ENCODE data around the gene ADGRA1.

The ADGRA1 gene

DNA sequence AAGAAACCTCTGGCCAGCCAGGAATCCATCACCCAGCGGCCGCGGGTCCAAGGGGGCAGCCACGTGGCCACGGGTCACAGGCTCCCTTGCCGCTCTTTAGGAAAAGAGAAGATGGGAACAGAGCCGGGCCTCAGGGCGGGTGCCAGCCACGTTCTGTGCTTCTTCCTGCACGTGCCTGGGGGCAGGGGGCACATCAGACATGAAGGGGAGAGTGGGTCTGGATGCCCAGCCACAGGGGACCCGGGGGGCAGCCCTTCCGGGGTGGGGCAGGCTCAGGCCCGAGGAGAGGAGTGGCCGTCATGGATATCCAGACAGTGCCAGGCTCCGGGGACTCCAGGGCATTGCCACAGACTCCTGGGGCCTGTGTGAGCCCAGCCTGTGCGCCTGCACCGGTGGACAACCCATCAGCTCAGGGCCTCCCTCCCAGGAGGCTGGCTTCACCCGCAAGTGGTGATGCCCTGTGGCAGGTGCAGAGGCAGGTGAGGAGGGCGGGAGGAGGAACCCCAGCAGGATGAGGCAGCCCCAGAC is 31.0 kb upstream of the ADGRA1 start:
- H3K9ac ChIP-seq (ENCODE audit: low read length in 2 of 2), result no peak overlapping the region

DNA sequence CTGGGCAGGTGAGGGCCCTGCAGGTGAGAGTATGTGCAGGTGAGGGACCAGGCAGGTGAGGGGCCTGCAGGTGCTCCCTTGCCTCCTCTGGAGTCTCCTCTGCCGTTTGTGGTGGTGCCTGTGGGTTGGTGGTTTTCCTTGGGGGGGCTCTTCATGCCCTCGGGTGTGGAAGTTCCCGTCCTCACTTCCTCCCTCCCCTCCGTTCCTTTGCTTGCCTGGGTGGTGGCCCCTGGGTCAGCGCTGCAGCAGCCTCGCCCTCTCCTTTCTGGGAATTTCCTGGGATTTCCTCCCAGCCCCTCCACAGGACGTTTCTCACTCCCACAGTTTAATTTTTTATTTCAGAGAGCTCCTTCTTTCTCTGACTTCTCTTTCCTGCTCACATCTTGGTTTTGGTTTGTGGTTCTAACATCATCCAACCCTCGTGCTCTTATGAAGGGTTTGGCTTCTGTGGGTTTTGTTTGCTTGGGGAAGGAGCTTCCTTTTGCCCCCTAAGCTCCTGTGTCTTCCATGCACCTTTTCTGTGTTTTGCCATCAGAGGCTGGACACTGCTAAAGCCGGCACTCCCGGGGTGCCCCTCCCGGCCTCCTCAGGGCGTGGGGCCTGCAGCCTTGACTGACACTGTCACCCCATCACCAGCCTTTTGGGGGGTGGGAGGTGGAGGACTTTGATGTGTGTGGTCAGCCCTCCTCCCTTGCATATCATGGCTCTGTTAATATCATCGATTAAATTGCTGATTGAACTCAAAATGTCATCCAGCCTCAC is 29.2 kb upstream of the ADGRA1 start:
- no peak overlapping the region for H3K9ac ChIP-seq (ENCODE audit: low read length in 2 of 2)
- peaks cover 4 to 5% of the 10 kb centered on the region in 2 donors for H3K27me3 ChIP-seq (ENCODE audit: control insufficient read depth in 1 of 2, insufficient read depth in 2 of 2, low read length in 2 of 2)
- H3K36me3 ChIP-seq (ENCODE audit: control insufficient read depth in 2 of 2, insufficient read depth in 2 of 2, low read length in 2 of 2), result no peaks in the 10 kb centered on the region
- no peak overlapping the region for H3K4me3 ChIP-seq (ENCODE audit: low read length in 2 of 2)
- H3K27ac ChIP-seq (ENCODE audit: low read length), result no peak overlapping the region
- no peaks in the 10 kb centered on the region for H3K4me1 ChIP-seq (ENCODE audit: control insufficient read depth, insufficient read depth, low read length)
- no peaks in the 10 kb centered on the region for H3K9me3 ChIP-seq (ENCODE audit: control insufficient read depth in 2 of 2, low read length in 2 of 2)

More for the DNA sequence above, 31.0 kb upstream of the ADGRA1 start:
- Histone ChIP-seq H3K4me3 (ENCODE audit: low read length in 2 of 2) (no peak overlapping the region), H3K9me3 (ENCODE audit: control insufficient read depth in 2 of 2, low read length in 2 of 2) (no peaks in the 10 kb centered on the region), H3K4me1 (ENCODE audit: control insufficient read depth, insufficient read depth, low read length) (no peaks in the 10 kb centered on the region), H3K36me3 (ENCODE audit: control insufficient read depth in 2 of 2, insufficient read depth in 2 of 2, low read length in 2 of 2) (no peaks in the 10 kb centered on the region), H3K27me3 (ENCODE audit: control insufficient read depth in 1 of 2, insufficient read depth in 2 of 2, low read length in 2 of 2) (peaks cover 5 to 7% of the 10 kb centered on the region in 2 donors), H3K27ac (ENCODE audit: low read length) (no peak overlapping the region)

- H3K27ac ChIP-seq (ENCODE audit: low read length), result no peak overlapping the region
- H3K4me3 ChIP-seq (ENCODE audit: low read length in 2 of 2), result no peak overlapping the region
- peaks cover 4 to 5% of the 10 kb centered on the region in 2 donors for H3K27me3 ChIP-seq (ENCODE audit: control insufficient read depth in 1 of 2, insufficient read depth in 2 of 2, low read length in 2 of 2)
- H3K9me3 ChIP-seq (ENCODE audit: control insufficient read depth in 2 of 2, low read length in 2 of 2), result no peaks in the 10 kb centered on the region
- H3K36me3 ChIP-seq (ENCODE audit: control insufficient read depth in 2 of 2, insufficient read depth in 2 of 2, low read length in 2 of 2), result no peaks in the 10 kb centered on the region
- H3K9ac ChIP-seq (ENCODE audit: low read length in 2 of 2), result no peak overlapping the region
- no peaks in the 10 kb centered on the region for H3K4me1 ChIP-seq (ENCODE audit: control insufficient read depth, insufficient read depth, low read length)
Observed at GRCh38 chr10:133059093-133059470, 28.6 kb upstream of the ADGRA1 start.

DNA sequence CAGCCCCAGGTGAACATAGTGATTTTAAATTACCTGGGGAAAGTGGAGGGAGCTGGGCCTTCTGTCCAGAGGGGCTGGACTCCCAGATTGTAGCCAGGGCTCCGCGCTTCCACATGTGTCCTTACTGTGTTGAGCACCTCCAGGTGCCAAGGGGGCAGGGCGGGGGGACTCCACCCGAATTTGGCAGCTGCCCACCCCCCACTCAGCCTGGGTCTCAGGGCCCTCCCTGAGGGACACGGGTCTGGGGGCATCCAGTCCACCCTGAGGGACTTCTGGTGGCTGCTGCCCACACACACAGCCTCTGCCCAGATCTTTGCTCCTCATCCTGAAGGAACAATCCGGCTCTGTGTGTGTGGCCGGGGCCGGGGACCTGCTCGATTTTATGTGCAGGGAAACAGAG is 28.2 kb upstream of the ADGRA1 start:
- H3K27me3 ChIP-seq (ENCODE audit: control insufficient read depth in 1 of 2, insufficient read depth in 2 of 2, low read length in 2 of 2), result peaks cover 4 to 5% of the 10 kb centered on the region in 2 donors
- H3K4me1 ChIP-seq (ENCODE audit: control insufficient read depth, insufficient read depth, low read length), result no peaks in the 10 kb centered on the region
- no peak overlapping the region for H3K4me3 ChIP-seq (ENCODE audit: low read length in 2 of 2)
- H3K9ac ChIP-seq (ENCODE audit: low read length in 2 of 2), result no peak overlapping the region
- no peaks in the 10 kb centered on the region for H3K9me3 ChIP-seq (ENCODE audit: control insufficient read depth in 2 of 2, low read length in 2 of 2)
- H3K27ac ChIP-seq (ENCODE audit: low read length), result no peak overlapping the region
- H3K36me3 ChIP-seq (ENCODE audit: control insufficient read depth in 2 of 2, insufficient read depth in 2 of 2, low read length in 2 of 2), result no peaks in the 10 kb centered on the region

DNA sequence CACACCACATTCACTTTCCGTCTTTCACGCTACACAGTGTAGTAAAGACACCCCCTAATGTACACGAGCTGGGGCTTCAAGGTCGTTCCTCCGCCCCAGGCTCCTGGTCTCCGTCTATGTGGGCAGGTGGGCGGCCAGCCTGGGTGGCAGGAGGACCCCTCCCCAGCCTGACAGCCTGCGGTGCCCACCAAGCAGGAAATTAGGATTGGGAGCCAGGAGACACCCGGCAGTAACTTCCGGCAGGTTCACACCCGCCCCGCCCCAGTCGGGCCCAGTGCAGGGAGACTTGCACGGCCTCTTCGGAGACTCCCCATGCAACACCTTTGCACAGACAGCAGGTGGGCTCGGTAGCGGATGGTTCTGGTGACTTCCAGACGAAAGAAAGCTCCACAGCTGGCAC is 27.7 kb upstream of the ADGRA1 start:
- H3K36me3 ChIP-seq (ENCODE audit: control insufficient read depth in 2 of 2, insufficient read depth in 2 of 2, low read length in 2 of 2), result no peaks in the 10 kb centered on the region
- H3K27ac ChIP-seq (ENCODE audit: low read length), result no peak overlapping the region
- no peak overlapping the region for H3K9ac ChIP-seq (ENCODE audit: low read length in 2 of 2)
- no peak overlapping the region for H3K4me3 ChIP-seq (ENCODE audit: low read length in 2 of 2)
- H3K9me3 ChIP-seq (ENCODE audit: control insufficient read depth in 2 of 2, low read length in 2 of 2), result no peaks in the 10 kb centered on the region
- H3K27me3 ChIP-seq (ENCODE audit: control insufficient read depth in 1 of 2, insufficient read depth in 2 of 2, low read length in 2 of 2), result peaks cover 4 to 5% of the 10 kb centered on the region in 2 donors
- H3K4me1 ChIP-seq (ENCODE audit: control insufficient read depth, insufficient read depth, low read length), result no peaks in the 10 kb centered on the region

DNA sequence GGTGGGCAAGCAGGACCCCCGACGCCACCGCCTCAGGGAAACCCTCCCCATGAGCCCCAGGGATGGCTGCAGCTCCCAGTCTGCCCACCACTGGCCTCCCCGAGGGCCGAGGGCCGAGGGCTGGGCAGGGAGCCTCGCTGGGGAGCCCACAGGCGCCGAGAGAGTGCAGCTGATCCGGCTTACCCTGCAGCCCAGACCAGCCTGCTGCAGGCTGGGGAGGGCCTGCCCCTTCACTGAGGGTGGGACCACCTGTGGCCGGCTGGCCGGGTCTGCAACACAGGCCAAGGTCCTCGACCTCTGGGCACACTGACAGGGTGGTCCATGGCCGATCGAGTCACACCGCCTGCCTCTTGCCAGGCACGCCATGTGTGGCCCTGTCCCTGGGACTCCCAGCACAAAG is 27.3 kb upstream of the ADGRA1 start:
- no peak overlapping the region for H3K4me3 ChIP-seq (ENCODE audit: low read length in 2 of 2)
- no peaks in the 10 kb centered on the region for H3K36me3 ChIP-seq (ENCODE audit: control insufficient read depth in 2 of 2, insufficient read depth in 2 of 2, low read length in 2 of 2)
- H3K9ac ChIP-seq (ENCODE audit: low read length in 2 of 2), result no peak overlapping the region
- H3K4me1 ChIP-seq (ENCODE audit: control insufficient read depth, insufficient read depth, low read length), result no peaks in the 10 kb centered on the region
- H3K27me3 ChIP-seq (ENCODE audit: control insufficient read depth in 1 of 2, insufficient read depth in 2 of 2, low read length in 2 of 2), result peaks cover 2 to 5% of the 10 kb centered on the region in 2 donors
- H3K9me3 ChIP-seq (ENCODE audit: control insufficient read depth in 2 of 2, low read length in 2 of 2), result no peaks in the 10 kb centered on the region
- H3K27ac ChIP-seq (ENCODE audit: low read length), result no peak overlapping the region

DNA sequence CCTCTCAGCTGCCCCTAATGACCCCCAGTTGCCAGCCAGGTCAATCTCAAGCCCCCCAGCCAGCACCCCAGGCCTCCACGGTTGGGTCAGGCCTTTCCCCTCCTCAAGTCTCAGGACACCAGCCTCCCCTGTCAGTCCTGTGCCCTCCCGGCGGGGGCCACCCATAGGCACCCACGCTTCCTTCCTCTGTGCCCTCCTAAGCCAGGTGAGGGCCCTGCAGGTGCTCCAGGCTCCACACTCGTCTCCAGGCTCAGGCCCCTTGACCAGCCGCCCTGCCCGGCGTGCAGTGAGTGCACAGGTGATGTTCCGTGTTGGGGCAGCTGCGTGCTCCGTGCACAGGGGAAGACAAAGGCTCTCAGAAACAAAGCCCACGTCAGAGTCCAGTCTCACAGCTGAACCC is 26.8 kb upstream of the ADGRA1 start:
- Histone ChIP-seq H3K4me3 (ENCODE audit: low read length in 2 of 2) (no peak overlapping the region), H3K36me3 (ENCODE audit: control insufficient read depth in 2 of 2, insufficient read depth in 2 of 2, low read length in 2 of 2) (no peaks in the 10 kb centered on the region), H3K9me3 (ENCODE audit: control insufficient read depth in 2 of 2, low read length in 2 of 2) (no peaks in the 10 kb centered on the region), H3K27me3 (ENCODE audit: control insufficient read depth in 1 of 2, insufficient read depth in 2 of 2, low read length in 2 of 2) (peaks cover 0 to 5% of the 10 kb centered on the region in 2 donors), H3K4me1 (ENCODE audit: control insufficient read depth, insufficient read depth, low read length) (no peaks in the 10 kb centered on the region), H3K9ac (ENCODE audit: low read length in 2 of 2) (no peak overlapping the region), H3K27ac (ENCODE audit: low read length) (no peak overlapping the region)

GRCh38 chr10:133061296-133062038 is 26.3 kb upstream of the ADGRA1 start:
- Histone ChIP-seq H3K9ac (ENCODE audit: low read length in 2 of 2) (no peak overlapping the region), H3K9me3 (ENCODE audit: control insufficient read depth in 2 of 2, low read length in 2 of 2) (no peaks in the 10 kb centered on the region), H3K4me3 (ENCODE audit: low read length in 2 of 2) (no peak overlapping the region), H3K27ac (ENCODE audit: low read length) (no peak overlapping the region), H3K4me1 (ENCODE audit: control insufficient read depth, insufficient read depth, low read length) (no peaks in the 10 kb centered on the region), H3K36me3 (ENCODE audit: control insufficient read depth in 2 of 2, insufficient read depth in 2 of 2, low read length in 2 of 2) (no peaks in the 10 kb centered on the region), H3K27me3 (ENCODE audit: control insufficient read depth in 1 of 2, insufficient read depth in 2 of 2, low read length in 2 of 2) (peaks cover 0 to under 1% of the 10 kb centered on the region in 2 donors)

DNA sequence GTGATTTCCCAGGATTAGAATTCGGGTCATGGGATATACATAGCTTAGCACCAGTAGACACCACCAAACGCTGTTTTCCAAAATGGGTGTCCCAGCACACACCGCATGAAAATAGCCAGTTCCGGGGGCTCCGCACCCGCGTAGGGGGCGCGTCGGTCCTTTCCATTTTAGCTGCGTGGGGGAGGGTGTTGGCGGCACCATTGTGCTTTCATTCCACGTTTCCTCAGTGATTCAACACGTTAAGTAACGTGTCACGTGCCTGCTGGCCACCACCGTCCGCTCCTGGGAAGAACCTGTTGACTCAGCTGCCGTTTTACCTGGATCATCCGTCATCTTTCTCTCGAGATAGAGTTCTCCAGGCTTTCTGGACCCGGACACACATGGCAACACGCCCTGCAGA is 25.6 kb upstream of the ADGRA1 start:
- H3K27ac ChIP-seq (ENCODE audit: low read length), result no peak overlapping the region
- H3K4me3 ChIP-seq (ENCODE audit: low read length in 2 of 2), result no peak overlapping the region
- H3K9me3 ChIP-seq (ENCODE audit: control insufficient read depth in 2 of 2, low read length in 2 of 2), result no peaks in the 10 kb centered on the region
- H3K27me3 ChIP-seq (ENCODE audit: control insufficient read depth in 1 of 2, insufficient read depth in 2 of 2, low read length in 2 of 2), result no peaks in the 10 kb centered on the region
- H3K36me3 ChIP-seq (ENCODE audit: control insufficient read depth in 2 of 2, insufficient read depth in 2 of 2, low read length in 2 of 2), result no peaks in the 10 kb centered on the region
- H3K4me1 ChIP-seq (ENCODE audit: control insufficient read depth, insufficient read depth, low read length), result no peaks in the 10 kb centered on the region
- H3K9ac ChIP-seq (ENCODE audit: low read length in 2 of 2), result no peak overlapping the region

GRCh38 chr10:133062635-133063034 is 25.1 kb upstream of the ADGRA1 start:
- H3K27me3 ChIP-seq (ENCODE audit: control insufficient read depth in 1 of 2, insufficient read depth in 2 of 2, low read length in 2 of 2), result no peaks in the 10 kb centered on the region
- H3K9me3 ChIP-seq (ENCODE audit: control insufficient read depth in 2 of 2, low read length in 2 of 2), result no peaks in the 10 kb centered on the region
- H3K4me1 ChIP-seq (ENCODE audit: control insufficient read depth, insufficient read depth, low read length), result no peaks in the 10 kb centered on the region
- H3K36me3 ChIP-seq (ENCODE audit: control insufficient read depth in 2 of 2, insufficient read depth in 2 of 2, low read length in 2 of 2), result no peaks in the 10 kb centered on the region
- H3K27ac ChIP-seq (ENCODE audit: low read length), result no peak overlapping the region
- H3K4me3 ChIP-seq (ENCODE audit: low read length in 2 of 2), result no peak overlapping the region
- H3K9ac ChIP-seq (ENCODE audit: low read length in 2 of 2), result no peak overlapping the region
